HepG2 (cell line): ENCODE measurements around the gene DLG1. TPM values are rescaled to one million over a fixed set of nuclear protein-coding genes. Genes with fewer than 3 reads are reported as not detected.

Experiments used
- ATAC-seq: fragments of 200-7000 bp; cut with Tn5 transposase; 3 replicates; pipeline ENCODE4 v1.9.1; 2020; ENCODE audit warnings: mild to moderate bottlenecking, moderate library complexity
- BruUV-seq: library from RNA; stranded (reverse); fragments of 400-500 nt; replicated peaks from 2 replicates; lab custom pipeline; 2021; lab: Mats Ljungman, UMichigan
- CTCF ChIA-PET: fragments of 300-600 bp; formaldehyde crosslinking; extraction: SDS; loops from one replicate; lab custom pipeline; 2021; ENCODE audit warnings: low total read pairs, inconsistent platforms, low intra/inter-chr PET ratio; lab: Yijun Ruan, JAX
- POLR2A ChIA-PET: fragments of 350-600 bp; sonication (Branson Sonifier 250); formaldehyde crosslinking; loops from one replicate; lab custom pipeline; 2020; ENCODE audit warnings: antibody characterized with exemption, inconsistent platforms; lab: Yijun Ruan, JAX
- DNase-seq: peaks from one replicate; pipeline ENCODE4 v3.0.0-alpha.2; 2015; ENCODE audit warnings: low spot score
- FAIRE-seq: peaks from 3 replicates; lab custom pipeline; 2011; peaks lifted over from hg19 to GRCh38; lab: Jason Lieb, UNC
- H2AFZ ChIP-seq: one replicate; pipeline ENCODE4 v1.6.1; 2011; ENCODE audit warnings: low read length, inconsistent platforms
- H3K27ac ChIP-seq: fragments of 300-600 bp; 3 replicates; pipeline ENCODE4 v1.8.0; 2011; ENCODE audit warnings: mixed run types, mild to moderate bottlenecking, mixed read lengths, low read length, inconsistent platforms; ENCODE audit not compliant: insufficient read depth; ENCODE audit errors: extremely low read length
- H3K27me3 ChIP-seq, 2 experiments: fragments of 200-600 bp in 1 of 2; 2 replicates in 1 of 2; 3 replicates in 1 of 2; pipeline versions ENCODE4 v1.6.0 to v1.8.0; 2011; ENCODE audit warnings: low read length in 2 of 2, mild to moderate bottlenecking in 2 of 2, moderate library complexity in 2 of 2, inconsistent platforms in 1 of 2; ENCODE audit not compliant: insufficient read depth in 2 of 2, control insufficient read depth in 1 of 2
- H3K36me3 ChIP-seq, 2 experiments: fragments of 200-600 bp in 1 of 2; replicated peaks in 1 of 2; 2 replicates in 1 of 2; 3 replicates in 1 of 2; pipeline versions ENCODE4 v1.5.1 to v1.8.0; 2011; ENCODE audit warnings: low read length in 2 of 2, inconsistent platforms in 1 of 2; ENCODE audit not compliant: insufficient read depth in 2 of 2, control insufficient read depth in 1 of 2
- H3K4me1 ChIP-seq: 2 replicates; pipeline ENCODE4 v1.5.1; 2012; ENCODE audit warnings: low read length, inconsistent platforms; ENCODE audit not compliant: insufficient read depth
- H3K4me2 ChIP-seq: 2 replicates; pipeline ENCODE4 v1.6.0; 2011; ENCODE audit warnings: low read depth, low read length, inconsistent platforms
- H3K4me3 ChIP-seq, 3 experiments: fragments of 200-600 bp in 1 of 3; sonication (generic), shearing (Covaris generic) in 1 of 3; replicated peaks in 1 of 3; 2 replicates each; pipeline ENCODE4 v1.5.1; 2011 to 2016; ENCODE audit warnings: low read length in 3 of 3, inconsistent platforms in 2 of 3, low read depth in 2 of 3, mild to moderate bottlenecking in 2 of 3, control low read depth in 1 of 3, mixed read lengths in 1 of 3; ENCODE audit not compliant: insufficient read depth in 1 of 3
- H3K79me2 ChIP-seq: one replicate; pipeline ENCODE4 v1.6.1; 2011; ENCODE audit warnings: low read length, inconsistent platforms; ENCODE audit not compliant: insufficient read depth
- H3K9ac ChIP-seq: 2 replicates; pipeline ENCODE4 v1.6.0; 2011; ENCODE audit warnings: mild to moderate bottlenecking, low read depth, low read length, inconsistent platforms; ENCODE audit not compliant: insufficient read depth
- H3K9me3 ChIP-seq: 2 replicates; pipeline ENCODE4 v1.5.1; 2012; ENCODE audit warnings: mild to moderate bottlenecking, low read length
- H4K20me1 ChIP-seq: 2 replicates; pipeline ENCODE4 v1.6.0; 2011; ENCODE audit warnings: inconsistent platforms, mild to moderate bottlenecking, low read length, moderate library complexity; ENCODE audit not compliant: insufficient read depth
- CENPBD1 ChIP-seq: sonication (generic); formaldehyde crosslinking; IDR thresholded peaks from 2 replicates; pipeline ENCODE4 v1.8.0; 2022; ENCODE audit warnings: missing genetic modification reagents, low read depth, mild to moderate bottlenecking, borderline replicate concordance
- DMAP1 ChIP-seq: IDR thresholded peaks from 2 replicates; pipeline ENCODE4 v1.6.1; 2016
- HNRNPH1 ChIP-seq: fragments of 200-400 bp; formaldehyde crosslinking; optimal IDR thresholded peaks from 2 replicates; pipeline ENCODE3; 2017; ENCODE audit warnings: mild to moderate bottlenecking, low read depth, low read length
- KDM3A ChIP-seq: IDR thresholded peaks from 2 replicates; pipeline ENCODE4 v1.6.1; 2018; ENCODE audit warnings: low read depth, missing compliant biosample characterization
- MAFG ChIP-seq: sonication (generic); formaldehyde crosslinking; IDR thresholded peaks from 2 replicates; pipeline ENCODE4 v1.5.1; 2020; ENCODE audit warnings: mild to moderate bottlenecking, missing genetic modification reagents
- ZMYM3 ChIP-seq: sonication (generic); formaldehyde crosslinking; IDR thresholded peaks from 2 replicates; pipeline ENCODE4 v1.5.1; 2020; ENCODE audit warnings: mild to moderate bottlenecking, missing genetic modification reagents
- ZNF460 ChIP-seq: sonication (generic); formaldehyde crosslinking; IDR thresholded peaks from 2 replicates; pipeline ENCODE4 v1.5.1; 2020; ENCODE audit warnings: missing genetic modification reagents, mild to moderate bottlenecking, borderline replicate concordance
- ZNF569 ChIP-seq: sonication (generic); formaldehyde crosslinking; IDR thresholded peaks from 2 replicates; pipeline ENCODE4 v1.5.0; 2020; ENCODE audit warnings: mild to moderate bottlenecking, missing genetic modification reagents, moderate library complexity, borderline replicate concordance
- WGBS: methylation state at CpG from one replicate; pipeline ENCODE4 v1.1.6; 2017; ENCODE audit warnings: low lambda C conversion rate; 5-methylcytosine and 5-hydroxymethylcytosine counted together
- in situ Hi-C: cut with HindIII; loops from 2 replicates; pipeline ENCODE4 v1.10.0; 2017; ENCODE audit warnings: low pct_unique_long_range_greater_than_20kb; ENCODE audit not compliant: extremely low pct_ligation_motif_present
- intact Hi-C: fragments of 100-400 bp; cut with micrococcal nuclease; formaldehyde crosslinking; loops from one replicate; pipeline ENCODE4 v1.10.0; 2022; ENCODE audit not compliant: unreplicated experiment
- polyA plus RNA-seq, 8 experiments: library from polyadenylated mRNA; depleted of rRNA in 3 of 8; stranded (reverse) in 7 of 8; unstranded in 1 of 8; fragments of >200 nt; fragmentation: Illumina TruSeq in 4 of 8; extraction: Trizol in 4 of 8; gene quantifications; 2 replicates each; pipeline versions ENCODE4 v1.2.1 to v1.2.3, GENCODE V29; 2011 to 2016; ENCODE audit warnings: low read depth in 4 of 8, missing spikeins in 1 of 8, mixed read lengths in 1 of 8; ENCODE audit not compliant: insufficient read depth in 1 of 8
- total RNA-seq, 5 experiments: library from RNA; depleted of rRNA; stranded (reverse); fragments of >200 nt; fragmentation: Illumina TruSeq; extraction: Trizol; gene quantifications; 2 replicates each; pipeline ENCODE4 v1.2.3, GENCODE V29; 2016; ENCODE audit warnings: low read depth in 1 of 5

Gene DLG1
- total and polyA plus RNA-seq, 2 of the 13 experiments (the other 11 are each of a cell fraction or from before 2014, with no cell fraction given) = 30.5 to 104 TPM

GRCh38 chr3:197027896-197028727, 270.3 kb downstream of the DLG1 start:
- TF ChIP-seq DMAP1 (CRISPR knock-in tag) (no peak), MAFG (no peak), CENPBD1 (CRISPR knock-in tag) (no peak), ZNF460 (CRISPR knock-in tag) (no peak), KDM3A (CRISPR knock-in tag) (no peak), ZNF569 (no peak), HNRNPH1 (no peak), ZMYM3 (CRISPR knock-in tag) (no peak)
- Histone ChIP-seq H3K4me3 (peak overlapping the region in 2 of 3 experiments; percentile 78; a peak in 4 of 6 replicates), H3K4me2 (peak overlapping the region; percentile 85), H2AFZ (no peak overlapping the region), H3K9ac (peak overlapping the region; percentile 67; the same call in 1 of the 2 replicates), H3K27ac (no peak overlapping the region), H3K36me3 (no peaks in the 10 kb centered on the region; a peak in 1 of 5 replicates), H3K79me2 (no peaks in the 10 kb centered on the region), H3K27me3 (0 out of 5 replicates have a peak, but pooled peaks cover 0 to 7% of the 10 kb centered on the region in 2 experiments), H3K9me3 (no peaks in the 10 kb centered on the region), H4K20me1 (no peaks in the 10 kb centered on the region), H3K4me1 (peaks cover 39% of the 10 kb centered on the region)
- FAIRE-seq = no peak
- WGBS = 89% methylated on average over 8 of the region's 22 CpGs
- no TSS peak for BruUV-seq
- POLR2A ChIA-PET = no interaction called here
- in situ Hi-C loops = no loop called here
- DNase-seq = no peak
- CTCF ChIA-PET = no interaction called here
- intact Hi-C loops = no loop called here
- ATAC-seq = no peak
